CD4-positive, alpha-beta T cell (primary cell): ENCODE measurements around the gene MT1E. TPM values are rescaled to one million over a fixed set of nuclear protein-coding genes. Genes with fewer than 3 reads are reported as not detected.

ENCODE experiments used
- ATAC-seq: fragments of 200-7000 bp; cut with Tn5 transposase; one replicate; pipeline ENCODE4 v1.10.0; 2022; ENCODE audit warnings: mild to moderate bottlenecking; ENCODE audit not compliant: poor library complexity
- CTCF ChIA-PET: fragments of 350-600 bp; sonication (Branson Sonifier 250); formaldehyde crosslinking; loops from one replicate; lab custom pipeline; 2021; ENCODE audit warnings: antibody characterized with exemption, inconsistent platforms; lab: Charles Lee
- POLR2A ChIA-PET: fragments of 350-600 bp; sonication (Branson Sonifier 250); formaldehyde crosslinking; loops from one replicate; lab custom pipeline; 2021; ENCODE audit warnings: antibody characterized with exemption, inconsistent platforms; lab: Charles Lee
- DNase-seq, 14 experiments: peaks; one replicate each; pipeline ENCODE4 v3.0.0-alpha.2; 2013 to 2020; ENCODE audit warnings: mixed read lengths in 2 of 14
- H3K27ac ChIP-seq, 2 donors: one replicate each; pipeline versions ENCODE4 v1.5.1 to v1.7.0; 2013; ENCODE audit warnings: low read length in 2 of 2, low read depth in 1 of 2, mild to moderate bottlenecking in 1 of 2
- H3K27me3 ChIP-seq, 2 experiments: 1 replicate in 1 of 2; 2 replicates in 1 of 2; pipeline versions ENCODE4 v1.6.1 to v1.7.0; 2013; ENCODE audit warnings: low read length in 2 of 2, control low read depth in 1 of 2, mild to moderate bottlenecking in 1 of 2, moderate library complexity in 1 of 2; ENCODE audit not compliant: insufficient read depth in 2 of 2, control insufficient read depth in 1 of 2
- H3K36me3 ChIP-seq: one replicate; pipeline ENCODE4 v1.6.1; 2013; ENCODE audit warnings: low read length, control low read depth; ENCODE audit not compliant: insufficient read depth
- H3K4me1 ChIP-seq: one replicate; pipeline ENCODE4 v1.6.1; 2013; ENCODE audit warnings: low read length, control low read depth; ENCODE audit not compliant: insufficient read depth
- H3K4me3 ChIP-seq: one replicate; pipeline ENCODE4 v1.5.1; 2013; ENCODE audit warnings: mild to moderate bottlenecking, low read length, moderate library complexity
- H3K9me3 ChIP-seq, 2 experiments: 1 replicate in 1 of 2; 2 replicates in 1 of 2; pipeline versions ENCODE4 v1.6.1 to v1.7.0; 2013; ENCODE audit warnings: low read length in 2 of 2, mild to moderate bottlenecking in 2 of 2, control low read depth in 1 of 2, moderate library complexity in 1 of 2; ENCODE audit not compliant: control insufficient read depth in 1 of 2, insufficient read depth in 1 of 2
- H3K27ac Mint-ChIP-seq: one replicate; pipeline ENCODE4 v1.8.0; 2020; ENCODE audit warnings: mixed read lengths
- H3K27me3 Mint-ChIP-seq: one replicate; pipeline ENCODE4 v1.8.0; 2021; ENCODE audit warnings: mixed read lengths
- H3K36me3 Mint-ChIP-seq: one replicate; pipeline ENCODE4 v1.8.0; 2021; ENCODE audit warnings: low read depth, mixed read lengths
- H3K4me1 Mint-ChIP-seq: one replicate; pipeline ENCODE4 v1.8.0; 2021; ENCODE audit warnings: low read depth, mixed read lengths
- H3K4me3 Mint-ChIP-seq: one replicate; pipeline ENCODE4 v1.8.0; 2020; ENCODE audit warnings: mild to moderate bottlenecking, mixed read lengths
- H3K9me3 Mint-ChIP-seq: one replicate; pipeline ENCODE4 v1.8.0; 2020; ENCODE audit warnings: mixed read lengths
- CTCF ChIP-seq: fragments of 200-600 bp; IDR thresholded peaks from one replicate; pipeline ENCODE4 v1.8.0; 2022; ENCODE audit warnings: antibody characterized with exemption, mild to moderate bottlenecking
- intact Hi-C, 2 experiments: fragments of 100-400 bp; cut with DNase I in 1 of 2; cut with micrococcal nuclease in 1 of 2; formaldehyde crosslinking; loops; one replicate each; pipeline versions ENCODE4 v1.15.1 to v1.9.0; 2023 to 2025; cut with DNase I, micrococcal nuclease
- total RNA-seq, 174 experiments: library from RNA in 2 of 174; stranded (reverse) in 2 of 174; gene quantifications; one replicate each; pipeline ENCODE4 v1.2.3 and lab custom pipeline; 2021 to 2026

MT1E gene
- total RNA-seq, 2 experiments from 2014 or later, result 2.5 to 2.9 TPM

- ChIA-PET POLR2A (no interaction called here), CTCF (no interaction called here)
- Histone ChIP-seq H3K9me3 (peaks cover 0 to 13% of the 10 kb centered on the region in 2 experiments), H3K27me3 (peaks cover 63 to 77% of the 10 kb centered on the region in 2 experiments), H3K36me3 (no peaks in the 10 kb centered on the region), H3K4me3 (no peak overlapping the region), H3K4me1 (peaks cover 48% of the 10 kb centered on the region), H3K27ac (no peak overlapping the region)
- no peak for ATAC-seq
- H3K4me1 Mint-ChIP-seq, result peaks cover 53% of the 10 kb centered on the region
- H3K9me3 Mint-ChIP-seq, result no peaks in the 10 kb centered on the region
- no peak overlapping the region for H3K27ac Mint-ChIP-seq
- peaks cover 95% of the 10 kb centered on the region for H3K27me3 Mint-ChIP-seq
- no peak overlapping the region for H3K4me3 Mint-ChIP-seq
- no peak for TF ChIP-seq CTCF
- intact Hi-C loops, result no loop called here
- no peak for DNase-seq
- H3K36me3 Mint-ChIP-seq, result no peaks in the 10 kb centered on the region
Observed at GRCh38 chr16:56633535-56633934, 8.0 kb downstream of the MT1E start.

- Histone ChIP-seq H3K27ac (no peak overlapping the region), H3K4me3 (peak overlapping the region; percentile 19), H3K27me3 (peaks cover 76 to 90% of the 10 kb centered on the region in 2 experiments), H3K4me1 (peaks cover 49% of the 10 kb centered on the region), H3K9me3 (peaks cover 0 to 13% of the 10 kb centered on the region in 2 experiments), H3K36me3 (no peaks in the 10 kb centered on the region)
- ATAC-seq, result no peak
- no peak for TF ChIP-seq CTCF
- H3K27ac Mint-ChIP-seq, result no peak overlapping the region
- no peaks in the 10 kb centered on the region for H3K9me3 Mint-ChIP-seq
- ChIA-PET CTCF (no interaction called here), POLR2A (no interaction called here)
- DNase-seq, result no peak
- H3K4me1 Mint-ChIP-seq, result peaks cover 56% of the 10 kb centered on the region
- H3K27me3 Mint-ChIP-seq, result peaks cover 95% of the 10 kb centered on the region
- intact Hi-C loops, result no loop called here
- no peaks in the 10 kb centered on the region for H3K36me3 Mint-ChIP-seq
- H3K4me3 Mint-ChIP-seq, result peak overlapping the region; percentile 74
Observed at GRCh38 chr16:56634715-56635440, 9.3 kb downstream of the MT1E start.

GRCh38 chr16:56635441-56635967 lies 9.9 kb downstream of the MT1E start:
- ATAC-seq (peak; percentile 23), DNase-seq (no peak)
- no peaks in the 10 kb centered on the region for H3K36me3 Mint-ChIP-seq
- no peak for TF ChIP-seq CTCF
- Histone ChIP-seq H3K27me3 (peaks cover 78 to 91% of the 10 kb centered on the region in 2 experiments), H3K36me3 (no peaks in the 10 kb centered on the region), H3K27ac (no peak overlapping the region), H3K4me3 (peak overlapping the region; percentile 19), H3K9me3 (peaks cover 0 to 13% of the 10 kb centered on the region in 2 experiments), H3K4me1 (peaks cover 49% of the 10 kb centered on the region)
- H3K9me3 Mint-ChIP-seq, result no peaks in the 10 kb centered on the region
- POLR2A ChIA-PET, result no interaction called here
- H3K27ac Mint-ChIP-seq, result no peak overlapping the region
- peak overlapping the region; percentile 68 for H3K4me3 Mint-ChIP-seq
- H3K4me1 Mint-ChIP-seq, result peaks cover 56% of the 10 kb centered on the region
- intact Hi-C loops, result no loop called here
- peaks cover 95% of the 10 kb centered on the region for H3K27me3 Mint-ChIP-seq
- CTCF ChIA-PET, result no interaction called here
